HG03025 (cell line): ENCODE measurements around the gene HOXA9.

Experiments used
- ATAC-seq: cut with Tn5 transposase; IDR thresholded peaks from one replicate; pipeline ENCODE4 v1.9.1; 2021; ENCODE audit warnings: mild to moderate bottlenecking, moderate library complexity; ENCODE audit not compliant: unreplicated experiment, low FRiP score

HOXA9 gene

GRCh38 chr7:27116962-27117886, 48.1 kb downstream of the HOXA9 start:
- ATAC-seq, result no peak

- ATAC-seq, result no peak
Observed at GRCh38 chr7:27116031-27116961, 49.0 kb downstream of the HOXA9 start.

GRCh38 chr7:27115221-27116026, 49.9 kb downstream of the HOXA9 start:
- no peak for ATAC-seq

GRCh38 chr7:27114881-27115220, 50.5 kb downstream of the HOXA9 start:
- no peak for ATAC-seq

- ATAC-seq, result no peak
Observed at GRCh38 chr7:27113991-27114769, 51.2 kb downstream of the HOXA9 start.

- ATAC-seq, result no peak
Observed at GRCh38 chr7:27112955-27113949, 52.1 kb downstream of the HOXA9 start.
